ENCODE measurements around the gene HS3ST3A1. TPM values are rescaled to one million over a fixed set of nuclear protein-coding genes. Genes with fewer than 3 reads are reported as not detected.

Gene HS3ST3A1
- total and polyA plus RNA-seq, 2 experiments from 2014 or later: 5.4 to 24.1 TPM

GRCh38 chr17:13600475-13601321 is 1.0 kb downstream of the HS3ST3A1 start:
- peaks cover 22% of the 10 kb centered on the region for H3K79me2 ChIP-seq (replicated peaks; ENCODE audit: insufficient read depth)
- DNase-seq (ENCODE audit: low spot score) (peak; percentile 47), ATAC-seq (peak; percentile 16)
- no peaks in the 10 kb centered on the region for H3K9me2 ChIP-seq (ENCODE audit: insufficient read depth)
- no peaks in the 10 kb centered on the region for H4K20me1 ChIP-seq (replicated peaks; ENCODE audit: insufficient read depth)
- H3K4me3 ChIP-seq: peak overlapping the region; percentile 72
- TF ChIP-seq EZH2phosphoT487 (IDR thresholded peaks at IDR 0.05; ENCODE audit: unreplicated experiment) (no peak), EZH2 (IDR thresholded peaks at IDR 0.05; ENCODE audit: low read depth, unreplicated experiment) (peak; percentile 6)
- Mint-ChIP-seq H3K27me3 (ENCODE audit: insufficient read depth, low read depth, poor library complexity) (peaks cover 21% of the 10 kb centered on the region), H3K9me3 (peaks cover 3% of the 10 kb centered on the region; the same call in 1 of the 3 replicates), H3K4me1 (peaks cover 24% of the 10 kb centered on the region), H3K27ac (no peak overlapping the region), H3K36me3 (ENCODE audit: low read depth) (peaks cover 6% of the 10 kb centered on the region; the same call in 1 of the 3 replicates), H3K4me3 (peak overlapping the region; percentile 74)
- peak overlapping the region; percentile 89 for H3K4me2 ChIP-seq
- H3K27ac ChIP-seq (ENCODE audit: low read depth): no peak overlapping the region
- H3K27me3 ChIP-seq (ENCODE audit: insufficient read depth): peaks cover 27% of the 10 kb centered on the region
- H2AFZ ChIP-seq: peak overlapping the region; percentile 34
- peaks cover 20% of the 10 kb centered on the region; the same call in 1 of the 2 replicates for H3K4me1 ChIP-seq (ENCODE audit: insufficient read depth)
- no peaks in the 10 kb centered on the region for H3K36me3 ChIP-seq (ENCODE audit: insufficient read depth)
- no peaks in the 10 kb centered on the region for H3F3A ChIP-seq (replicated peaks; ENCODE audit: low read depth)

- peak overlapping the region; percentile 72 for H3K4me3 ChIP-seq
- Mint-ChIP-seq H3K36me3 (ENCODE audit: low read depth) (peaks cover 6% of the 10 kb centered on the region; the same call in 1 of the 3 replicates), H3K27me3 (ENCODE audit: insufficient read depth, low read depth, poor library complexity) (peaks cover 21% of the 10 kb centered on the region), H3K9me3 (peaks cover 3% of the 10 kb centered on the region; the same call in 1 of the 3 replicates), H3K4me1 (peaks cover 32% of the 10 kb centered on the region), H3K4me3 (peak overlapping the region; percentile 74), H3K27ac (no peak overlapping the region)
- H3K27ac ChIP-seq (ENCODE audit: low read depth): no peak overlapping the region
- peaks cover 25% of the 10 kb centered on the region; the same call in 1 of the 2 replicates for H3K4me1 ChIP-seq (ENCODE audit: insufficient read depth)
- peak overlapping the region; percentile 89 for H3K4me2 ChIP-seq
- DNase-seq (ENCODE audit: low spot score) (no peak), ATAC-seq (no peak)
- no peak overlapping the region for H2AFZ ChIP-seq
- no peaks in the 10 kb centered on the region for H3K36me3 ChIP-seq (ENCODE audit: insufficient read depth)
- H3K79me2 ChIP-seq (replicated peaks; ENCODE audit: insufficient read depth): peaks cover 22% of the 10 kb centered on the region
- no peaks in the 10 kb centered on the region for H3K9me2 ChIP-seq (ENCODE audit: insufficient read depth)
- peaks cover 27% of the 10 kb centered on the region for H3K27me3 ChIP-seq (ENCODE audit: insufficient read depth)
- no peaks in the 10 kb centered on the region for H4K20me1 ChIP-seq (replicated peaks; ENCODE audit: insufficient read depth)
- H3F3A ChIP-seq (replicated peaks; ENCODE audit: low read depth): no peaks in the 10 kb centered on the region
- TF ChIP-seq STAT1 (IDR thresholded peaks at IDR 0.05; ENCODE audit: unreplicated experiment) (no peak), CREB1 (CRISPR knock-in tag; IDR thresholded peaks at IDR 0.05; ENCODE audit: low read depth) (no peak), EZH2phosphoT487 (IDR thresholded peaks at IDR 0.05; ENCODE audit: unreplicated experiment) (no peak), ZNF114 (CRISPR knock-in tag; IDR thresholded peaks at IDR 0.05) (no peak), JUNB (IDR thresholded peaks at IDR 0.05; ENCODE audit: unreplicated experiment) (no peak), EZH2 (IDR thresholded peaks at IDR 0.05; ENCODE audit: low read depth, unreplicated experiment) (no peak), POLR2AphosphoS5 (IDR thresholded peaks at IDR 0.05; ENCODE audit: low read depth) (no peak), REST (IDR thresholded peaks at IDR 0.05; ENCODE audit: unreplicated experiment) (no peak), NANOG (IDR thresholded peaks at IDR 0.05; ENCODE audit: borderline replicate concordance) (no peak), CTCF (conservative IDR thresholded peaks at IDR 0.05; ENCODE audit: low read depth in 2 of 2) (no peak)
Measured at GRCh38 chr17:13599864-13600263, 1.9 kb downstream of the HS3ST3A1 start.
